Stimulated activated CD4-positive, alpha-beta T cell treated with anti-CD3 and anti-CD28 coated beads, Interleukin-15, amount 100 ng/mL, for 24 hours (primary cell): Measurements from ENCODE around the gene PLEKHA5.
A peak's percentile ranks its signal among the peaks of the same experiment; 100 is the strongest.

Source experiments
- DNase-seq: peaks from one replicate; pipeline ENCODE4 v3.0.0-alpha.2; 2020

PLEKHA5 gene

GRCh38 chr12:19234981-19235871, 105.7 kb downstream of the PLEKHA5 start:
- DNase-seq: no peak

- DNase-seq: no peak
Measured at GRCh38 chr12:19236656-19237055, 107.1 kb downstream of the PLEKHA5 start.

- no peak for DNase-seq
Measured at GRCh38 chr12:19238540-19238939, 109.0 kb downstream of the PLEKHA5 start.

- DNase-seq: no peak
Measured at GRCh38 chr12:19239102-19239501, 109.6 kb downstream of the PLEKHA5 start.

- DNase-seq: no peak
Measured at GRCh38 chr12:19239616-19240234, 110.2 kb downstream of the PLEKHA5 start.

GRCh38 chr12:19242581-19242980, 113.0 kb downstream of the PLEKHA5 start:
- no peak for DNase-seq

- DNase-seq: no peak
Measured at GRCh38 chr12:19243551-19243950, 114.0 kb downstream of the PLEKHA5 start.

GRCh38 chr12:19244312-19244711, 114.8 kb downstream of the PLEKHA5 start:
- no peak for DNase-seq

- no peak for DNase-seq
Measured at GRCh38 chr12:19245106-19245505, 115.6 kb downstream of the PLEKHA5 start.

- DNase-seq: no peak
Measured at GRCh38 chr12:19245666-19246065, 116.1 kb downstream of the PLEKHA5 start.

- DNase-seq: no peak
Measured at GRCh38 chr12:19246933-19247332, 117.4 kb downstream of the PLEKHA5 start.

GRCh38 chr12:19248929-19249602, 119.5 kb downstream of the PLEKHA5 start:
- DNase-seq: no peak

- DNase-seq: no peak
Measured at GRCh38 chr12:19251481-19252132, 122.1 kb downstream of the PLEKHA5 start.

GRCh38 chr12:19260135-19260534, 130.6 kb downstream of the PLEKHA5 start:
- DNase-seq: no peak

GRCh38 chr12:19261773-19262172, 132.2 kb downstream of the PLEKHA5 start:
- DNase-seq: no peak

GRCh38 chr12:19263672-19264071, 134.1 kb downstream of the PLEKHA5 start:
- DNase-seq: no peak

- peak; percentile 52 for DNase-seq
Measured at GRCh38 chr12:19273482-19274330, 144.2 kb downstream of the PLEKHA5 start.

- DNase-seq: no peak
Measured at GRCh38 chr12:19276767-19277166, 147.2 kb downstream of the PLEKHA5 start.

- DNase-seq: no peak
Measured at GRCh38 chr12:19277711-19278110, 148.2 kb downstream of the PLEKHA5 start.

GRCh38 chr12:19278407-19278806, 148.9 kb downstream of the PLEKHA5 start:
- no peak for DNase-seq

GRCh38 chr12:19282133-19282699, 152.7 kb downstream of the PLEKHA5 start:
- DNase-seq: no peak

- no peak for DNase-seq
Measured at GRCh38 chr12:19284658-19285057, 155.1 kb downstream of the PLEKHA5 start.
